Measurements from ENCODE around the gene ABI3BP. TPM values are rescaled to one million over a fixed set of nuclear protein-coding genes. Genes with fewer than 3 reads are reported as not detected.

ABI3BP gene
- polyA plus RNA-seq, 3 donors: not detected

DNA sequence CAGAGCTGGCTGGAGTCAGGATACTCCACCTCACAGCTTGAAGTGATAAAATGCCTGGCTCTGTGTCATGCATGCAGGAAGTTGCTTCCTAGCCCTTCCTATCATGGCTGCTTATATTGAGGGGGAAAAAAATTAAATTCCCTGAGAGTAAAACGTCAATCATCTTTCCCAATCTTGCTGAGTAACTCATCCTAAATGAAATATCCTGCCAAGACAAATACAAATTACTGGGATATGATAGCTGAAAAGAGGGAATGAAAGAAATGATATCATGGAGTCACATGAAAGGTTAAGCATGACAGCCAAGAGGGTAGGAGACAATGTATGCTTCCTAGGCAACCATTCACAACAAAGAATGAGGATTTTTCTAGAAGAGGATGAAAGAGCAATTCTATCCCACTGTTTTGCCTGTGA, 110.6 kb downstream of the ABI3BP start:
- Mint-ChIP-seq H3K4me1 (no peaks in the 10 kb centered on the region), H3K4me3 (no peak overlapping the region), H3K27ac (no peak overlapping the region), H3K36me3 (no peaks in the 10 kb centered on the region), H3K9me3 (peaks cover 0 to 1% (median 0%) of the 10 kb centered on the region in 7 donors), H3K27me3 (ENCODE audit: low read depth in 3 of 3) (peaks cover 0 to 1% (median 0%) of the 10 kb centered on the region in 3 donors)
- Histone ChIP-seq H3K36me3 (replicated peaks in 1 of 2; ENCODE audit: control insufficient read depth in 1 of 2, insufficient read depth in 2 of 2, low read length in 2 of 2) (no peaks in the 10 kb centered on the region), H2AFZ (ENCODE audit: insufficient read depth, low read depth, low read length, poor library complexity, severe bottlenecking) (no peak overlapping the region), H3K79me2 (ENCODE audit: insufficient read depth, low read length) (no peaks in the 10 kb centered on the region), H3K27ac (ENCODE audit: low read depth in 1 of 2, low read length in 2 of 2) (no peak overlapping the region), H3K27me3 (ENCODE audit: control insufficient read depth in 2 of 2, insufficient read depth in 2 of 2, low read length in 2 of 2) (no peaks in the 10 kb centered on the region), H4K20me1 (ENCODE audit: insufficient read depth, low read length) (no peaks in the 10 kb centered on the region), H3K4me2 (replicated peaks; ENCODE audit: extremely low read depth, low read length, poor library complexity, severe bottlenecking) (no peak overlapping the region), H3K4me3 (replicated peaks in 1 of 3; ENCODE audit: low read depth in 2 of 3, low read length in 3 of 3) (no peak overlapping the region), H3K9ac (ENCODE audit: insufficient read depth, low read length, poor library complexity, severe bottlenecking) (no peak overlapping the region), H3K4me1 (ENCODE audit: control insufficient read depth in 1 of 2, insufficient read depth in 2 of 2, low read length in 2 of 2) (no peaks in the 10 kb centered on the region), H3K9me3 (replicated peaks in 1 of 2; ENCODE audit: control insufficient read depth in 1 of 2, insufficient read depth in 1 of 2, low read length in 2 of 2) (no peaks in the 10 kb centered on the region)
- DNase-seq: no peak
- TF ChIP-seq, protein P1, sequence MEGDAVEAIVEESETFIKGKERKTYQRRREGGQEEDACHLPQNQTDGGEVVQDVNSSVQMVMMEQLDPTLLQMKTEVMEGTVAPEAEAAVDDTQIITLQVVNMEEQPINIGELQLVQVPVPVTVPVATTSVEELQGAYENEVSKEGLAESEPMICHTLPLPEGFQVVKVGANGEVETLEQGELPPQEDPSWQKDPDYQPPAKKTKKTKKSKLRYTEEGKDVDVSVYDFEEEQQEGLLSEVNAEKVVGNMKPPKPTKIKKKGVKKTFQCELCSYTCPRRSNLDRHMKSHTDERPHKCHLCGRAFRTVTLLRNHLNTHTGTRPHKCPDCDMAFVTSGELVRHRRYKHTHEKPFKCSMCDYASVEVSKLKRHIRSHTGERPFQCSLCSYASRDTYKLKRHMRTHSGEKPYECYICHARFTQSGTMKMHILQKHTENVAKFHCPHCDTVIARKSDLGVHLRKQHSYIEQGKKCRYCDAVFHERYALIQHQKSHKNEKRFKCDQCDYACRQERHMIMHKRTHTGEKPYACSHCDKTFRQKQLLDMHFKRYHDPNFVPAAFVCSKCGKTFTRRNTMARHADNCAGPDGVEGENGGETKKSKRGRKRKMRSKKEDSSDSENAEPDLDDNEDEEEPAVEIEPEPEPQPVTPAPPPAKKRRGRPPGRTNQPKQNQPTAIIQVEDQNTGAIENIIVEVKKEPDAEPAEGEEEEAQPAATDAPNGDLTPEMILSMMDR (IDR thresholded peaks at IDR 0.05): no peak
- intact Hi-C loops (cut with micrococcal nuclease): no loop called here
- WGBS (ENCODE audit: insufficient coverage): no CpG with 5 or more reads among the region's 1 CpG

DNA sequence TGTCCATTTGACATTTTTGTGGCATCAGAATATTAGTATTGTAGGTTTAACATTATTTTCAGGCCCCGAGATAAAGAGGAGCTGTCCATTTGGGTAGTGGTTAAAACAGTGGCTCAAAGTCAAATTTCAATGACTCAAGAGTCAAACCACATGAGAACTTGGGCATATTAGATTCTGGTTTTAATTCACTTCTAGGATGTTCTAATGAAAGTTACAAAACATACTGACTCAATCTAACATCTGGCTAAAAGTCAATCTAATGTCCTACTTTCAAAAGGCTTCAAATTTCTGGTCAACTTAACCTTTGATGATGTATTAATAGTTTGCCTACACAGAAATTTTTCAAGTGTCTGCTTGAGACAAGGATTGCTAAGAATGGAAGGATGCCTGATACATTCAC, 112.4 kb downstream of the ABI3BP start:
- intact Hi-C loops (cut with micrococcal nuclease): no loop called here
- Mint-ChIP-seq H3K9me3 (peaks cover 0 to 1% (median 0%) of the 10 kb centered on the region in 7 donors), H3K36me3 (no peaks in the 10 kb centered on the region)

More for the DNA sequence above, 112.4 kb downstream of the ABI3BP start:
- no peak for DNase-seq
- Histone ChIP-seq H3K27ac (ENCODE audit: low read depth in 1 of 2, low read length in 2 of 2) (no peak overlapping the region), H3K9ac (ENCODE audit: insufficient read depth, low read length, poor library complexity, severe bottlenecking) (no peak overlapping the region), H3K9me3 (replicated peaks in 1 of 2; ENCODE audit: control insufficient read depth in 1 of 2, insufficient read depth in 1 of 2, low read length in 2 of 2) (no peaks in the 10 kb centered on the region), H3K4me3 (replicated peaks in 1 of 3; ENCODE audit: low read depth in 2 of 3, low read length in 3 of 3) (no peak overlapping the region), H3K79me2 (ENCODE audit: insufficient read depth, low read length) (no peaks in the 10 kb centered on the region), H3K27me3 (ENCODE audit: control insufficient read depth in 2 of 2, insufficient read depth in 2 of 2, low read length in 2 of 2) (no peaks in the 10 kb centered on the region), H2AFZ (ENCODE audit: insufficient read depth, low read depth, low read length, poor library complexity, severe bottlenecking) (no peak overlapping the region), H4K20me1 (ENCODE audit: insufficient read depth, low read length) (no peaks in the 10 kb centered on the region), H3K4me1 (ENCODE audit: control insufficient read depth in 1 of 2, insufficient read depth in 2 of 2, low read length in 2 of 2) (no peaks in the 10 kb centered on the region), H3K36me3 (replicated peaks in 1 of 2; ENCODE audit: control insufficient read depth in 1 of 2, insufficient read depth in 2 of 2, low read length in 2 of 2) (no peaks in the 10 kb centered on the region), H3K4me2 (replicated peaks; ENCODE audit: extremely low read depth, low read length, poor library complexity, severe bottlenecking) (no peak overlapping the region)
- TF ChIP-seq, protein P1 (IDR thresholded peaks at IDR 0.05): no peak
- WGBS (ENCODE audit: insufficient coverage): no CpG with 5 or more reads among the region's 1 CpG
- H3K4me3 Mint-ChIP-seq: no peak overlapping the region
- H3K27ac Mint-ChIP-seq: no peak overlapping the region
- H3K4me1 Mint-ChIP-seq: no peaks in the 10 kb centered on the region
- H3K27me3 Mint-ChIP-seq (ENCODE audit: low read depth in 3 of 3): peaks cover 0 to 1% (median 0%) of the 10 kb centered on the region in 3 donors

Measured in CD14-positive monocyte (primary cell).